Frontal cortex (tissue), 4 donors: ENCODE results near the gene MKNK2. TPM values are rescaled to one million over a fixed set of nuclear protein-coding genes. Genes with fewer than 3 reads are reported as not detected.
A peak's percentile ranks its signal among the peaks of the same experiment; 100 is the strongest.
"Not testable (repeated sequence)": the region's sequence is repeated elsewhere in the genome, so short reads cannot be mapped to it uniquely, and the experiment has no call there.

Experiments used
- DNase-seq, 2 donors: peaks; one replicate each; pipeline ENCODE4 v3.0.0; 2012; ENCODE audit warnings: low spot score in 2 of 2
- FAIRE-seq: peaks from 2 replicates; lab custom pipeline; 2012; peaks lifted over from hg19 to GRCh38; lab: Jason Lieb, UNC
- total RNA-seq: library from RNA; depleted of rRNA; stranded (reverse); fragments of >200 nt; gene quantifications from one replicate; pipeline ENCODE4 v1.2.3, GENCODE V29; 2014
- donor health status: control.
- donor health status: control.
- donor health status: control.

Gene MKNK2
- total RNA-seq, 1 donor from 2014 or later: 18.3 TPM

DNA sequence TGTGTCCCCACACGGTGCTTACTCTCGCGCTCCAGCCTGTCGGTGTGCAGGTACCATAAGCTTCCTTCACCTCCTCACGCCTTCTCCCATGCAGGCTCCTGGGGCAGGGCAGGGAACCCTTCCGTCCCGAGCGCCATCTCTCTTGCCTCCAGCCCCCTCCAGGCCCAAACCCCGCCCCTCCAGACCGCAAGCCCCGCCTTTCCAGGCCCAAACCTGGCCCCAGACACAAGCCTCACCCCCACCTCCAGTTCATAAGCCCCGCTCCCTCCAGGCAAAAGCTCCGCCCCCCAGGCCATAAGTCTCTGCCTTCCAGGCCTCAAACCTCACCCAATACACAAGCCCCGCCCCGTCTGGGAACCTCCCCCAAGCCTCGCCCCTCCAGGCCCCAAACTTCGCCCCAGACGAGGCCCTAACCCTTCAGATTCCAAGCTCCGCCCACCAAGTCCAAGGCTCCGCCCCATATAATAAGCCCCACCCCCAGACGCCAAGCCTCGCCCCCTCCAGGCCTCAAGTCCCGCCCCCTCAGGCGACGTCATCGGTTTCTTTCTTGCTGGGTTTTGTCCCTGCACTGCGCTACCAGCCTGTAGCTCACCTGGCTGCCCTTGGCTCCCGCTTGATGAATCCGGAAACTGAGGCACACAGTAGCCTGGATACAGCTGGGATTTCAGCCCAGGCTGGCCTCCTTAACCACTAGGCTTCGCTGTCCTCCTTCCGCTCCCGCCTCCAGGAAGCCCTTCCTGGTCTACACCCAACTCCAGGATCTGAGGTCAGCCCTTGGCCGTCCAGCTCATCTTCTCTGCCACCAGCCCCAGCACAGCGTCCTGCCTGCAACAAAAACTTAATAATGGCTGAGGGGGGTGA is 16.1 kb downstream of the MKNK2 start:
- no peak for FAIRE-seq

DNA sequence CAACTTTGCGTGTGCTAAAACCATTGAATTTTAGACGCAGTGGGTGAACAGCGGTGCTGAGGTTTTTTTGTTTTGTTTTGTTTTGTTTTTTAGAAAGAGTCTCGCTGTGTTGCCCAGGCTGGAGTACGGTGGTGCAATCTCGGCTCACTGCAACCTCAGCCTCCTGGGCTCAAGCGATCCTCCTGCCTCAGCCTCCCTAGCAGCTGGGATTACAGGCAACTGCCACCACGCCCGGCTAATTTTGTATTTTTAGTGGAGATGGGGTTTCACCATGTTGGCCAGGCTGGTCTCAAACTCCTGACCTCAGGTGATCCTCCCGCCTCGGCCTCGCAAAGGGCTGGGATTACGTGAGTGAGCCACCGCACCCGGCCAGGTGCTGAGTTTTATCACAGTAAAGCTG is 16.8 kb downstream of the MKNK2 start:
- not testable (repeated sequence) for DNase-seq, FAIRE-seq

More for the DNA sequence above, 16.1 kb downstream of the MKNK2 start:
- no peak for DNase-seq

DNA sequence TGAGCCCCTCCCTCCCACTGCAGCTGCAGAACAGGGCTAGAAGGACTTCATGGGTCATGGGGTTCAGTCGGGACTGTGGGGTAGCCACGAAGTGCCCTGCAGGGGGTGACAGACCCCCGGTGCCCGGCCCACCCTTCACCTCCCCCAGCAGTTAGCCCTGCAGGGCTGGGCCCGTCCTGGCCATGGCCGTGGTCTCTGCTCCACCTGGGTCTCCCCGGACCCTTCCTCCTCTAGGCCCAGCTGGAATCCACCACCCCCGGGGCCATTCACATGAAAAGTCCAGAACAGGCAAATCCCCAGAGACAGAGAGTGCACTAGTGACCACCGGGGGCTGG is 17.3 kb downstream of the MKNK2 start:
- DNase-seq (no peak), FAIRE-seq (no peak)

DNA sequence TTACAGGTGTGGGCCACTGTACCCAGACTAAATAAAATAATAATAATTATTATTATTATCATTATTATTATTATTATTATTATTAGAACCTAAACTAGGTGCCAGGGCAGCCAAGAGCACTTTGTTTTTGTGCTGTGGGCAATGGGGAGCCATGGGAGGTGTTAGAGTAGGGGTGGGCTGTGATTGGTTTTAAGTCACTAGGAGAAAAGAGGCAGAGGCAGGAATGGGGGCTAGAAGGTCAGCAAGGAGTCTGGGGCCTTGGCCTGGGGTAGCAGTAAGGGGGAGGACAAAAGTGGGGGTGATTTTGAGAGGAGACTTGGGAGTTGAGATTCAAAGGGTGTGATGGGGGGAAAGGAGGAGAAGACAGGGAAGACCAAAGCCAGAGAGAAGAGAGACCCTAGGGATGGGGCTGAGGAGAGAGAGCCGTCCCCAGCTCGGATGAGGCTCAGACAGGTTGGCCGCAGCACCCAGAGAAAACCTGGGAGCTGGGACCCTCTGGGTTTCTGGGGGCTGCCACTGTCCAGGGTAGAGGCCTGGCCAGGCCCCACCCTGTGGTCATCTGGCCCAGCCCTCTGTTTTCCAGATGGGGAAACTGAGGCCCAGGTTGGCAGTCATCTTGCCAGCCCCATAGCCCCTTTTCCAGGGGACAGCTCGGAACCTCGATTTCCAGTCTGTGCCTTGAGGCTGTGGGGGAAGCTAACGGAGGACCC is 17.8 kb downstream of the MKNK2 start:
- DNase-seq (no peak), FAIRE-seq (no peak)

DNA sequence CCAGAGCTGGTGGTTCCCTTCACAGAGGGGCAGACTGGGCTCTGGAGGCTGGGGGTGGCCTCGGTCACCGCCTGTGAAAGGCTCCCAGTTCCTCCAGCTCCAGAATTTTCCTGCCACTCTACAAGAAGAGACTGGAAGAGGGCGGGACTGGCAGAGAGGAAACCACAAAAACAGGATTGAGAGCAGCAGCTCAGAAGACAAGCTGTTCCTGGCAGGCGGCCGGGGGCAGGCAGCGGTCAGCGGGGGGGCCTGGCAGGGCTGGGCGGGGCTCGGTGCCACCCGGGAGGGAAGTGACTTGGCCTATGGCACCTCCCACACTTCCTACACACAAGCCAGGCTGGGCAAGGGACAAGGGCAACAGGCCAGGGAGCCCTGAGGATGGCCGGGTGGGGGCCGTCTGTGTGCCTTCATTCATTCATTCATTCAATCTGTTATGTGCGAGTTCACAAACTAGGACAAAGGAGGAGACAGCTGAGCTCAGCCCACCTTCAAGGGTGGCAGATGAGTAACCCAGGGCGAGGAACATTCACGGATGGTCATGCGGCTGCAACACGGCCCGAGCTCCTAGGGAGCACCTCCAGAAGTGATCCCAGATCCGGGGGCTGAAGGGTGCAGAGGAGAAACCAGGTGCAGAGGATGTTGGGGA is 18.6 kb downstream of the MKNK2 start:
- DNase-seq: peak; percentile 84 to 87
- FAIRE-seq: no peak

DNA sequence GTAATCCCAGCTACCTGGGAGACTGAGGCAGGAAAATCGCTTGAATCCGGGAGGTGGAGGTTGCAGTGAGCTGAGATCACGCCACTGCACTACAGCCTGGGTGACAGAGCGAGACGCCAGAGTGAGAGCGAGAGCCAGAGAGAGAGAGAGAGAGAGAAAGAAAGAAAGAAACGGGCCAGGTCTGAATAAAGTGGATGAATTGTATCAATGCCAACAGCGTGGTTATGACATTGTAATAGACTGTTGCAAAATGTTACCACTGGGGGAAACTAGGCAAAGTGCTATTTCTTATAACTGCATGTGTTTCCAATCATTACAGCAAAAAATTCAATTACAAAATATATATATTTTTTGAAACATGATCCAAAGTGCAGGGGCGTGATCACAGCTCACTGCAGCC is 23.7 kb downstream of the MKNK2 start:
- DNase-seq (no peak), FAIRE-seq (no peak)

DNA sequence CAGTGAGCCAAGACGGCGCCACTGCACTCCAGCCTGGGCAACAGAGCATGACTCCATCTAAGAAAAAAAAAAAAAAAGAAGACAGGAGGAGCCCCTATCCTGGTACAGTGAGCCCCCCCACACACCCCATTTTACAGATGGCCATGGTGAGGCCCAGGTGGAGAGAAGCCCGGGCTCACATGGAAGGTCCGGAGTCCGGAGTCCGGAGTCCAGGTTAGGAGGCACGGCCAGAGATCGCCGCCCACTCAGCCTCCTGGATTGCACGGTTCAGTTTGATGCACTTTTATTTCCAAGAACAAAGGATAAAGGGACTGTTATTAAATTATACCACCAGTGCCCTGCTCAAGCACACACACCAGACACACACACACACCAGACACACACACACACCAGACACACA is 24.3 kb downstream of the MKNK2 start:
- FAIRE-seq (no peak), DNase-seq (no peak)

DNA sequence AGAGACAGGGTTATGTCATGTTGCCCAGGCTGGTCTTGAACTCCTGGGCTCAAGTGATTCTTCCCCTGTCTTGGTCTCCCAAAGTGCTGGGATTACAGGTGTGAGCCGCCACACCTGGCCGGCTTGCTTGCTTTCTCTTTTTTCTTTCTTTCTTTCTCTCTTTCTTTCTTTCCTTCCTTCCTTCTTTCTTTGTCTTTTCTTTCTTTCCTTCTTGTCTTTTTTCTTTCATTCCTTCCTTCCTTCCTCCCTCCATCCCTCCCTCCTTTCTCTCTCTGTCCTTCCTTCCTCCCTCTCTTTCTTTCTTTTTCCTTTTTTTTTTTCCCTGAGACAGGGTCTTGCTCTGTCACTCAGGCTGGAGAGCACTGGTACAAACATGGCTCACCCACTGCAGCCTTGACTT is 28.8 kb downstream of the MKNK2 start:
- no peak for DNase-seq
- FAIRE-seq: no peak

DNA sequence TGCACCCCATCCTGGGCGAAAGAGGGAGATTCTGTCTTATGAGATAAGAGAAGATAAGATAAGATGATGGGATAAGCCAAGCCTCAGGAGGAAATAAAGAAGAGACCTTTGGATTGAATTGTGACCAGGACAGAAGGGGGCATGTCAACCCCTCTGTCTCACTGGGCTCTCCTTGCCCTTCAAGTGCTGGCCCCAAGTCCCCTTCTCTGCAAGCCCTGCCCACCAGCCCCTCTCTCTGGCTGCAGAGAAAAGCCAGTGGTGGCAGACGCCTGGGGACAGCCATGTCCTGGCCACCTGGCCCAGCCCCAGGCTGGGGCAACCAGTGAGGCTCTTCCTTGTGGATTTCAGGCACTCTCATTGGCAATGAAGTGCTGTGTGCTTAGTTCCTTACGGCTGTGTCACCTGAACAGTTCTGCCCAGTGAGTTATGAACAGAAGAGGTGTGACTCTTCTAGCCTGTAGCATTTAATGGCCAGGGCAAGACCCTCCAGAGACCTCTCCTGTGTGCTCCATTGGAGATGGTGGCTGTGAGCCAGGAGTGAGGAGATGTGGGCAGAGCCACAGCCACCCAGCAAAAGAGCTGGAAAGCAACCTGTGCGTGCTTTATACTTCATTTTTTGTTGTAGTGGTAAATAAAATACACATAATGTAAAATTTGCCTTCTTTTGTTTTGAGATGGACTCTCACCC is 29.4 kb downstream of the MKNK2 start:
- DNase-seq (no peak), FAIRE-seq (no peak)

DNA sequence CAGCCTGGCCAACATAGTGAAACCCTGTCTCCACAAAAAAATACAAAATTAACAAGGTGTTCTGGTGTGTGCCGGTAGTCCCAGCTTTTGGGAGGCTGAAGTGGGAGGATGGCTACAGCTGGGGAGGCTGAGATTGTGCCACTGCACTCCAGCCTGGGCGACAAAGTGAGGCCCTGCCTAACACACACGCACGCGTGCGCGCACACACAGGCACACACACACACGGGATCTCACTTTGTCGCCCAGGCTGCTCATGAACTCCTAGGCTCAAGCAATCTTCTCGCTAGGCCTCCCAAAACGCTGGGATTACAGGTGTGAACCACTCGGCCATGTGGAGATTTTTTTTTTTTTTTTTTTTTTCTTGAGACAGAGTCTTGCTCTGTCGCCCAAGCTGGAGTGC is 32.3 kb downstream of the MKNK2 start:
- no peak for FAIRE-seq
- DNase-seq: no peak

DNA sequence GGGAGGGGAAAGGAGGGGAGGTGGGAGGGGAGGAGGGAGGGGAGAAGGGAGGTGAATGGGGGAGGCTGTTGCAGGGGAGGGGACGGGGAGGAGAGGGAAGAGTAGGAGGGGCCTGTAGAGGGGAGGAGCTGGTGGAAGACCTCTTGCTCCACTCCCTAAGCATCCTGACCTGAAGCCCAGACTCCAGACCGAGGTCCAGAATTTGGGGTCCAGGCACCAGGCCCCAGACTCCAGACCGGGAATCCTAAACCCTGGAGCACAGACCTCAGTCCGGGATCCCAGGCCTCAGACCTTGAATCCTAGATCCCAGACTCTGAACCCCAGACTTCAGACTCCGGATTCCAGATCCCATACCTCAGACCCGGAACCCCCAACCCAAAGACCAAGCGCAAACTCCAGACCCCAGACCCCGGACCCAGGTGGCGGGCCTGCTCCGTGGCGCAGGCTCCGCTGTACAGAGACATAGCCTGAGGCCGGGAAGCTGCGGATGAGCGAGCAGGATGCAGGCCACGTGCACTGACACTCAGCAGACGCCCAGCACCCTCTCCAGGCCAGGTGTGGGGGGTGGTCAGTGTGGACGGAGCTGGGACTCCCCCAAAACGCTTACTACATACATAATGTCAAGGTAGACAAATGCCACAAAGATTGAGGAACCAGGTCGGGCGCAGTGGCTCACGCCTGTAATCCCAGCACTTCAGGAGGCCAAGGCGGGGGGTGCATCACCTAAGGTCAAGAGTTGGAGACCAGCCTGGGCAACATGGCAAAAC is 34.8 kb downstream of the MKNK2 start:
- DNase-seq (peak; percentile 76 to 79), FAIRE-seq (no peak)

DNA sequence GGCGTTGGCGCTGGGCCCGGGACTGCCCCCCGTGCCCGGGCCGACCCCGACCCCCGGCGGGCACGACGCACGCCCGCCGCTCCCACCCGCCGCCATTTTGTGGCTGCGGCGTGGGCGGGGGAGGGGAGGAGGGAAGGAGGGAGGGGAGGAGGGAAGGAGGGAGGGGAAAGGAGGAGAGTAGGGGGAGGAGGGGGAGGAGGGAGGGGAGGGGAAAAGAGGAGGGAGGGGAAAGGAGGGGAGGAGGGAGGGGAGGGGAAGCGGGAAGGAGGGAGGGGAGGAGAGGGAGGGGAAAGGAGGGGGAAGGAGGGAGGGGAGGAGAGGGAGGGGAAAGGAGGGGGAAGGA is 35.5 kb downstream of the MKNK2 start, which contains the start of gene BTBD2:
Gene BTBD2, minus strand, starts transcription at position 107 of the 343 bp plus-strand sequence. Its CDS starts 11 bp downstream, at position 96.
- FAIRE-seq (no peak), DNase-seq (peak; percentile 87 to 94)

DNA sequence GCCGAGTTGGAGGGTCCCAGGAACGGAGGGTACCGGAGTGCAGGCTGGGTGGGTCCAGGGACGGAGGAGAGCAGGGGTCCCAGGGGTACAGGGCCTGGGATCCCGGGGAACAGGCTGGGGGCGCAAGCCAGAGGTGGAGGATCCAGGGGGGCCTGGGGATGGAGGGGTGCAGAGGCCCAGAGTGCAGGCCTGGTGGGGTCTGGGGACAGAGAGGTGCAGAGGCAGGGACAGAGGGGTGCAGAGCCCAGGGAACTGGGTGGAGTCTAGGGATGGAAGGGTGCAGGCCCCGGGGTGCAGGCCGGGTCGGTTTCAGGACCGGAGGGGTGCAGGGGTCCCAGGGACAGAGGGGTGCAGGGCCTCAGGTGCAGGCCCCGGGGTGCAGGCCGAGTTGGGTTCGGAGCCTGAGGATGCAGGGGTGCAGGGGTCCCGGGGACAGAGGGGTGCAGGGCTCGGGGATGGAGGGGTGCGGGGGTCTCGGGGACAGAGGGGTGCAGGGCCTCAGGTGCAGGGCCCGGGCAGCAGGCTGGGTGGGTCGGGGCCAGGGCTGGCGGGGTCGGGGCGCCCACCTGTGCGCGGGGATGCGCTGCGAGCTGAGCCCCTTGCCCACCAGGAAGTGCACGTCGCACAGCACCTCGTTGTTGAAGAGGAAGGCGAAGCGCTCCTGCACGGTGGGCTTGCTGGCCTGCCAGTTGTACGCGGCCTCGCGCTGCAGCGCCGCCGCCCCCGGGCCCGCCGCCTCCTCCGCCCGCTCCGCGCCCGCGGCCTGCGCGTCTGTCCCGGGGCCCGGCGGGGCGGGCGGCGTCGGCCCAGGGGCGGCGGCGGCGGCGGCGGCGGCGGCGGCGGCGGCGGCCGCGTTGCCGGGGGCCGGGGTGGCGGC is 36.1 kb downstream of the MKNK2 start:
- no peak for DNase-seq
- FAIRE-seq: no peak

DNA sequence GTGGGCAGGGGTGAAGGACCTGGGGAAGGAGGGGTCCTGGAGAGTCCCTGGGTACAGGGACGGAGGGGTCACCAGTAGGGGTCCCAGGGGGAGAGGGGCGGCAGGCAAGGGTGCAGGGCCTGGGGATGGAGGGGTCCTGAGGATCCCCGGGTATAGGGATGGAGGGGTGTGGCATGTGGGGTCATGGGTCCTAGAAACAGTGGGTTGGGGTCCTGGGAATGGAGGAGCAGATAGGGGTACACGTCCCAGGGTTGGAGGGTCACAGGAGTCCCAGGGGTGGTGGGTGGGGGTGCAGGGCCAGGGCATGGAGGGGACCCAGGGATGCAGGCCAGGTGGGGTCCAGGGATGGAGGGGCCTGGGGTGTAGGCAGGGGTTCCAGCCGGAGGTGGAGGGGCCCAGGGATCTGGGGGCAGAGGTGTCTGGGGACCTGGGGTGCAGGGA is 36.9 kb downstream of the MKNK2 start:
- DNase-seq: no peak
- no peak for FAIRE-seq

DNA sequence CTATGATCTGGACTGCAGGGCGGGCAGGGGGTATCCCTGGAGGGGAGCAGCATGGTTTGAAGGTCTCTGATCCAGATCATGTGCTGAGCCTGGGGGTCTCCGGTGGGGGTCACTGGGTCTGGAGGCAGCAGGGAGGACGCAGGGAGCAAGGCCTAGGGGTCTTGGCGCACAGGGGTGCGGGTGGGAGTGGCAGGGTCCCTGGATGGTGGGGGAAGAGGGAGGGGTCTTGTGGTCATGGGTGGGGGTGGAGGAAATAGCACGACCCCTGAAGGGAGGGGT is 37.4 kb downstream of the MKNK2 start:
- FAIRE-seq: no peak
- no peak for DNase-seq

DNA sequence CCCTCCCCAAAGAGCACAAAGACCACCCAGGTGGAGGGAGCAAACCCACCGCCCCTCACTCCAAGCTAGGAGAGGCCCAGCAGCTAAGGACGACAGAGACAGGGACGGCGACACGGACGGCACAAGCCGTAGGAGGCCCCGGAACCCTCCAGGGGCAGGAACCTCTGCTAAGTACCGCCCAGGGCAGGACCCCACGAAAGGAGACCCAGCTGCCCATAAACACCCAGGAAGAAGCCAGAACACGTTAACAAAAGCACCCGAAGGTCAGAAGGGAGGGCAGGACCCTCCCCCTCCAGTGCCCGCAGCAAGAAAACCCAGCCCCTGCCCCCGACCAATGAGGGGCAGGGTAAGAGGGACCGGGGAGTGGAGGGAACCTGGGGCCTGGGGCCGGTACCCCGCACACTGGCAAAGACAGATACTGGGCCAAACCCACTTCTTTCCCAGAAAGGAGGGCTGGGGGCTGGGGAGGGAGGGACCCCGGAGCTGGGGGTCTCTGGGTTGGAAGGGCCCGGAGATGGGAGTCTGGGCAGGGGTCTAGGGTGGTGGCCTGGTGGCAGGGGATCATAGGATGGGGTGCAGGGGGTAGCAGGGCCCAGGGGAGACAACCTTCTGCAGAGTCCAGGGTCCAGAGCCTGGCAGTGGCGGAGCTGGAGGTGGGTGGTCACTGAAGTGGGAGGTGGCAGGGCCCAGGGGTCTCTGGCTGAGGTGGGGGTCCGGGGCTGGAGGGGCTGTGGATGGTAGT is 37.9 kb downstream of the MKNK2 start:
- FAIRE-seq: no peak
- no peak for DNase-seq

DNA sequence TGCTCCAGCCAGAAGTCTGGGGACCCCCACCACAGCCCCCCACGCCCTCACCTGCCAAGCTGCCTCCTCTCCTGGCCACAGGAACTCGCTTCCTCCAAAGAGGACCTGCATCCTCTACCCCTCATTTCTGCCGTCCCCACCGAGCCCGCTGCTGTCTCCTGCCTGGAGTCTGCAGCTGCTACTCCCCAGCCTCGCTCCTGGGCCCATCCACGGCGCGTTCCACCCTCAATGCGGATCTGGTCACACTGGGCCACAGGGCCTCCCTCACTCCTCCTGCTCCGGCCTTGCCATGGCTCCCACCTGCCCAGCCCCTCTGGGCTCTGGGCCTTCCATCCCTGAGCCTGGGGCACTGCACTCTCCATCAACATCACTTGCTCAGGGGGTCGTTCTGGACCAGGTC is 39.9 kb downstream of the MKNK2 start:
- DNase-seq: no peak
- FAIRE-seq: no peak

DNA sequence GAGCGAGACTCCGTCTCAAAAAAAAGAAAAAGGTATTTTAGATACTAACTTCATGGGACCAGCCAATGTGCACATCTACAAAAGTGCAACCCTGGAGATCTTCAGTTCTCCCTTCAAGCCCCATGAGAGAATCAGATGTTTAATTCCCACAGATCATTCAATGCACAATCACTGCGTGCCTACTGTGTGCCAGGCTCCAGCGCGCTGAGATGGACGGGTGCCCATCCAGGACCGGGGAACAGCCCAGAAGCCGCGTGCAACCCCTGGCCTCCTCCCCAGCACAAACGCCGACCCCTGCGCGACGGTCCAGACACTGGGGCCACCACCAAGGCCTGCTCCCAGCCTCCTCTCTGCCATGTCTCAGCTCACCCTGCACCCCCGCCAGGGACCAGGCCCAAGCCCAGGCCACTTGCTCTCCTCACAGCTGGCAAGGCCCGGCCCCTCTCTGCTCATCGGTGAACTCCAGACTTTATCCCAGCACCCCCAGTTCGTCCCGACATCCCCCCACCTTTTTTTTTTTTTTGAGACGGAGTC is 40.8 kb downstream of the MKNK2 start:
- no peak for DNase-seq
- FAIRE-seq: no peak
